Stimulated activated CD8-positive, alpha-beta memory T cell treated with anti-CD3 and anti-CD28 coated beads, Interleukin-2, amount 100 ng/mL, for 1 hour (primary cell): ENCODE data around the gene SPDYA.
"Not testable (repeated sequence)": the region's sequence is repeated elsewhere in the genome, so short reads cannot be mapped to it uniquely, and the experiment has no call there.

ENCODE experiments used
- DNase-seq, 2 donors: peaks; one replicate each; pipeline ENCODE4 v3.0.0-alpha.2; 2020; ENCODE audit warnings: low read depth in 2 of 2

Gene SPDYA

GRCh38 chr2:28810384-28811285, at the start of gene SPDYA:
SPDYA (plus strand) TSS chr2:28810834; CDS start chr2:28816015, 5,181 bp downstream.
- DNase-seq = peak; percentile 56 to 61

- DNase-seq = no peak
Measured at GRCh38 chr2:28761420-28761819, 49.2 kb upstream of the SPDYA start.

- DNase-seq = no peak
Measured at GRCh38 chr2:28764909-28765711, 45.5 kb upstream of the SPDYA start.

GRCh38 chr2:28766070-28766469, 44.6 kb upstream of the SPDYA start:
- DNase-seq = no peak

GRCh38 chr2:28767337-28767736, 43.3 kb upstream of the SPDYA start:
- DNase-seq = no peak

- DNase-seq = no peak
Measured at GRCh38 chr2:28768422-28768821, 42.2 kb upstream of the SPDYA start.

GRCh38 chr2:28768952-28769351, 41.7 kb upstream of the SPDYA start:
- no peak for DNase-seq

- DNase-seq = no peak
Measured at GRCh38 chr2:28772351-28772750, 38.3 kb upstream of the SPDYA start.

- no peak for DNase-seq
Measured at GRCh38 chr2:28776471-28776870, 34.2 kb upstream of the SPDYA start.

GRCh38 chr2:28778392-28778791, 32.2 kb upstream of the SPDYA start:
- DNase-seq = no peak

- no peak for DNase-seq
Measured at GRCh38 chr2:28779001-28779400, 31.6 kb upstream of the SPDYA start.

GRCh38 chr2:28780496-28780895, 30.1 kb upstream of the SPDYA start:
- DNase-seq = no peak

GRCh38 chr2:28782423-28782822, 28.2 kb upstream of the SPDYA start:
- DNase-seq = no peak

GRCh38 chr2:28784570-28784969, 26.1 kb upstream of the SPDYA start:
- not testable (repeated sequence) for DNase-seq

- DNase-seq = no peak
Measured at GRCh38 chr2:28796620-28797019, 14.0 kb upstream of the SPDYA start.

- DNase-seq = no peak
Measured at GRCh38 chr2:28801726-28802125, 8.9 kb upstream of the SPDYA start.

- no peak for DNase-seq
Measured at GRCh38 chr2:28802975-28803429, 7.6 kb upstream of the SPDYA start.

- DNase-seq = no peak
Measured at GRCh38 chr2:28809927-28810326, 707 bp upstream of the SPDYA start.

GRCh38 chr2:28818053-28818452, 7.4 kb downstream of the SPDYA start:
- no peak for DNase-seq

GRCh38 chr2:28821295-28821958, 10.8 kb downstream of the SPDYA start:
- peak; percentile 28 to 33 for DNase-seq

GRCh38 chr2:28822036-28822435, 11.4 kb downstream of the SPDYA start:
- DNase-seq = no peak

GRCh38 chr2:28824207-28824606, 13.6 kb downstream of the SPDYA start:
- DNase-seq = no peak
